Neural cell (in vitro differentiated cells): ENCODE results near the gene NBEA.

Source experiments
- EP300 ChIP-seq: fragments of 450-650 bp; conservative IDR thresholded peaks from 2 replicates; pipeline ENCODE4 v1.6.1; 2014; ENCODE audit warnings: antibody characterized with exemption, mild to moderate bottlenecking, moderate library complexity; ENCODE audit not compliant: poor library complexity, severe bottlenecking
- EZH2 ChIP-seq: fragments of 200-600, 300-800 bp; shearing (Covaris generic), sonication (generic); IDR thresholded peaks from 2 replicates; pipeline ENCODE4 v1.6.1; 2014; ENCODE audit warnings: antibody characterized with exemption, low read length, borderline replicate concordance, mild to moderate bottlenecking; ENCODE audit not compliant: insufficient read depth, poor library complexity, severe bottlenecking
- POLR2AphosphoS5 ChIP-seq: IDR thresholded peaks from 2 replicates; pipeline ENCODE4 v1.6.1; 2012
- RAD21 ChIP-seq: fragments of 450-650 bp; conservative IDR thresholded peaks from 2 replicates; pipeline ENCODE4 v1.6.1; 2014; ENCODE audit warnings: antibody characterized with exemption, mild to moderate bottlenecking, moderate library complexity
- SMC3 ChIP-seq: fragments of 450-650 bp; conservative IDR thresholded peaks from 2 replicates; pipeline ENCODE4 v1.6.1; 2014; ENCODE audit warnings: antibody characterized with exemption, mild to moderate bottlenecking, moderate library complexity; ENCODE audit not compliant: poor library complexity
- TAF1 ChIP-seq: IDR thresholded peaks from 2 replicates; pipeline ENCODE4 v1.6.1; 2012; ENCODE audit warnings: low read depth
- TF ChIP-seq, protein P1 (sequence below): fragments of 450-650 bp; IDR thresholded peaks from 2 replicates; pipeline ENCODE4 v1.5.1; 2014; ENCODE audit warnings: antibody characterized with exemption, mild to moderate bottlenecking, moderate library complexity; ENCODE audit not compliant: poor library complexity, severe bottlenecking

DNA sequence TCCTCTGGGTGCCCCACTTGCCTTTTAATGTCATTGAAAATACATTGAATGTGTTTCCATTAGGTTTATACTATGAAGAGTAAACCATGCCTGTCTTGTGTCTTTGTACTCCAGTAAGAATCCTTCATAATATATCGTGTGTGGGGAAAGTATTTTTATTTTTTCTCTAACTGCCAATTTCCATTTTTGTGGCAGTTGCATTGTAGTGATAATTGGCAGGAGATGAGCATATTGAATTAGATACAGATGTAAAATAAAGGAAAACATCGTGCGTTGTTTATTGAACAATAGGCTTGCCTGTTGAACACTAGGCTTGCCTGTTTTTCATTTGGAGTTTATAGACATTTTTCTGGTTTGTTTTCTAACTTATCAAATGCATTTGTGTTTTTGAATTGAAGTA, 218.8 kb downstream of the NBEA start:
- TF ChIP-seq EZH2, result no peak
- no peak for TF ChIP-seq RAD21
- TF ChIP-seq, protein P1, sequence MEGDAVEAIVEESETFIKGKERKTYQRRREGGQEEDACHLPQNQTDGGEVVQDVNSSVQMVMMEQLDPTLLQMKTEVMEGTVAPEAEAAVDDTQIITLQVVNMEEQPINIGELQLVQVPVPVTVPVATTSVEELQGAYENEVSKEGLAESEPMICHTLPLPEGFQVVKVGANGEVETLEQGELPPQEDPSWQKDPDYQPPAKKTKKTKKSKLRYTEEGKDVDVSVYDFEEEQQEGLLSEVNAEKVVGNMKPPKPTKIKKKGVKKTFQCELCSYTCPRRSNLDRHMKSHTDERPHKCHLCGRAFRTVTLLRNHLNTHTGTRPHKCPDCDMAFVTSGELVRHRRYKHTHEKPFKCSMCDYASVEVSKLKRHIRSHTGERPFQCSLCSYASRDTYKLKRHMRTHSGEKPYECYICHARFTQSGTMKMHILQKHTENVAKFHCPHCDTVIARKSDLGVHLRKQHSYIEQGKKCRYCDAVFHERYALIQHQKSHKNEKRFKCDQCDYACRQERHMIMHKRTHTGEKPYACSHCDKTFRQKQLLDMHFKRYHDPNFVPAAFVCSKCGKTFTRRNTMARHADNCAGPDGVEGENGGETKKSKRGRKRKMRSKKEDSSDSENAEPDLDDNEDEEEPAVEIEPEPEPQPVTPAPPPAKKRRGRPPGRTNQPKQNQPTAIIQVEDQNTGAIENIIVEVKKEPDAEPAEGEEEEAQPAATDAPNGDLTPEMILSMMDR, result no peak
- TF ChIP-seq POLR2AphosphoS5, result no peak
- no peak for TF ChIP-seq EP300
- TF ChIP-seq SMC3, result no peak
- no peak for TF ChIP-seq TAF1
